Osteocyte (in vitro differentiated cells): ENCODE data around the gene WFDC5. TPM values are rescaled to one million over a fixed set of nuclear protein-coding genes. Genes with fewer than 3 reads are reported as not detected.

Experiments used
- DNase-seq: peaks from one replicate; pipeline ENCODE4 v3.0.0; 2021; ENCODE audit warnings: mixed read lengths; ENCODE audit not compliant: unreplicated experiment; ENCODE audit errors: extremely low spot score
- H3K27ac Mint-ChIP-seq: one replicate; pipeline ENCODE4 v1.8.0; 2021; ENCODE audit warnings: mild to moderate bottlenecking, mixed read lengths; ENCODE audit not compliant: unreplicated experiment
- H3K27me3 Mint-ChIP-seq: one replicate; pipeline ENCODE4 v1.8.0; 2021; ENCODE audit warnings: mixed read lengths; ENCODE audit not compliant: unreplicated experiment
- H3K36me3 Mint-ChIP-seq: one replicate; pipeline ENCODE4 v1.8.0; 2021; ENCODE audit warnings: mixed read lengths; ENCODE audit not compliant: unreplicated experiment
- H3K4me1 Mint-ChIP-seq: one replicate; pipeline ENCODE4 v1.8.0; 2021; ENCODE audit warnings: mixed read lengths; ENCODE audit not compliant: unreplicated experiment
- H3K4me3 Mint-ChIP-seq: one replicate; pipeline ENCODE4 v1.8.0; 2021; ENCODE audit warnings: mild to moderate bottlenecking, moderate library complexity, mixed read lengths; ENCODE audit not compliant: unreplicated experiment
- H3K9me3 Mint-ChIP-seq: one replicate; pipeline ENCODE4 v1.8.0; 2021; ENCODE audit warnings: mixed read lengths; ENCODE audit not compliant: unreplicated experiment
- total RNA-seq: library from RNA; stranded (reverse); gene quantifications from 2 replicates; pipeline ENCODE4 v1.2.1, GENCODE V29; 2021
- TF ChIP-seq, protein P1 (sequence below): fragments of 200-600 bp; sonication (generic); IDR thresholded peaks from 2 replicates; pipeline ENCODE4 v1.5.0; 2021; ENCODE audit warnings: antibody characterized with exemption, mild to moderate bottlenecking, moderate library complexity

Gene WFDC5
- total RNA-seq, 1 donor from 2014 or later = not detected

DNA sequence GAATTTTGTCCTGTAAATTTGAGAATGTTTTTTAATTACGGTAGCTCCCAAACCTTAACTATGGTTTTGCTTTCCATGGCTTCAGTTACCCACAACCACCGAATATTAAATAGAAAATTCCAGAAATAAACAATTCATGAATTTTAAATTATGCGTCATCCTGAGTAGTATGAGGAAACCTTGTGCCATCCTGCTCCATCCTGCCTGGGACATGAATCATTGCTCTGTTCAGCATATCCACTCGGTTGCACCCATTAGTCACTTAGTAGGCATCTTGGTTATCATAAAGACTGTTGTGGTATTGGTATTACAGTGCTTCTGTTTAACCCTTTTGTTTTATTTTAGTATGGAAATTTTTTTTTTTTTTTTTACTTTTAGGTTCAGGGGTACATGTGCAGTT lies 53.7 kb downstream of the WFDC5 start:
- Mint-ChIP-seq H3K27me3 (no peaks in the 10 kb centered on the region), H3K36me3 (peaks cover 8% of the 10 kb centered on the region), H3K4me3 (no peak overlapping the region), H3K4me1 (peaks cover 56% of the 10 kb centered on the region), H3K27ac (peak overlapping the region; percentile 54), H3K9me3 (no peaks in the 10 kb centered on the region)
- no peak for DNase-seq
- TF ChIP-seq, protein P1, sequence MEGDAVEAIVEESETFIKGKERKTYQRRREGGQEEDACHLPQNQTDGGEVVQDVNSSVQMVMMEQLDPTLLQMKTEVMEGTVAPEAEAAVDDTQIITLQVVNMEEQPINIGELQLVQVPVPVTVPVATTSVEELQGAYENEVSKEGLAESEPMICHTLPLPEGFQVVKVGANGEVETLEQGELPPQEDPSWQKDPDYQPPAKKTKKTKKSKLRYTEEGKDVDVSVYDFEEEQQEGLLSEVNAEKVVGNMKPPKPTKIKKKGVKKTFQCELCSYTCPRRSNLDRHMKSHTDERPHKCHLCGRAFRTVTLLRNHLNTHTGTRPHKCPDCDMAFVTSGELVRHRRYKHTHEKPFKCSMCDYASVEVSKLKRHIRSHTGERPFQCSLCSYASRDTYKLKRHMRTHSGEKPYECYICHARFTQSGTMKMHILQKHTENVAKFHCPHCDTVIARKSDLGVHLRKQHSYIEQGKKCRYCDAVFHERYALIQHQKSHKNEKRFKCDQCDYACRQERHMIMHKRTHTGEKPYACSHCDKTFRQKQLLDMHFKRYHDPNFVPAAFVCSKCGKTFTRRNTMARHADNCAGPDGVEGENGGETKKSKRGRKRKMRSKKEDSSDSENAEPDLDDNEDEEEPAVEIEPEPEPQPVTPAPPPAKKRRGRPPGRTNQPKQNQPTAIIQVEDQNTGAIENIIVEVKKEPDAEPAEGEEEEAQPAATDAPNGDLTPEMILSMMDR = no peak

GRCh38 chr20:45060294-45060693 lies 54.7 kb downstream of the WFDC5 start:
- H3K27ac Mint-ChIP-seq = peak overlapping the region; percentile 59
- no peak for DNase-seq
- no peaks in the 10 kb centered on the region for H3K27me3 Mint-ChIP-seq
- H3K4me1 Mint-ChIP-seq = peaks cover 60% of the 10 kb centered on the region
- TF ChIP-seq, protein P1 = no peak
- no peak overlapping the region for H3K4me3 Mint-ChIP-seq
- H3K9me3 Mint-ChIP-seq = no peaks in the 10 kb centered on the region
- peaks cover 12% of the 10 kb centered on the region for H3K36me3 Mint-ChIP-seq

Other genes with a start within 250 kb of the WFDC5 start
- gene YWHAB, start 229.5 kb downstream of the WFDC5 start, total RNA-seq = 203 and 205 TPM in 2 replicates
- 56.1 and 65.3 TPM in 2 replicates for gene PABPC1L, start 205.1 kb downstream of the WFDC5 start, total RNA-seq
- 23.7 and 24.0 TPM in 2 replicates for gene TOMM34, start 154.8 kb downstream of the WFDC5 start, total RNA-seq
- gene STK4, start 148.7 kb downstream of the WFDC5 start, total RNA-seq = 25.3 and 29.7 TPM in 2 replicates
- 0.26 and 0.30 TPM in 2 replicates for gene KCNS1, start 14.0 kb downstream of the WFDC5 start, total RNA-seq
- gene WFDC12, start 9.3 kb upstream of the WFDC5 start, total RNA-seq = not detected in 2 replicates
- not detected in 2 replicates for gene PI3, start 59.7 kb upstream of the WFDC5 start, total RNA-seq
- gene SEMG1, start 91.9 kb upstream of the WFDC5 start, total RNA-seq = not detected in 2 replicates
- not detected in 2 replicates for gene SEMG2, start 106.2 kb upstream of the WFDC5 start, total RNA-seq
- gene SLPI, start 139.4 kb upstream of the WFDC5 start, total RNA-seq = not detected in 2 replicates
- gene RBPJL, start 191.7 kb upstream of the WFDC5 start, total RNA-seq = not detected in 2 replicates
- not detected in 2 replicates for gene MATN4, start 193.1 kb upstream of the WFDC5 start, total RNA-seq
- 31.5 and 32.3 TPM in 2 replicates for gene SDC4, start 233.2 kb upstream of the WFDC5 start, total RNA-seq
- gene SYS1, start 248.0 kb upstream of the WFDC5 start, total RNA-seq = 23.7 and 23.8 TPM in 2 replicates